NCI-H146 (cell line): ENCODE measurements around the gene APBB2.
"Not testable (repeated sequence)": the region's sequence is repeated elsewhere in the genome, so short reads cannot be mapped to it uniquely, and the experiment has no call there.

ENCODE experiments used
- DNase-seq: peaks from one replicate; lab custom pipeline; 2025; lab: John Stamatoyannopoulos, UW

APBB2 gene

GRCh38 chr4:41156574-41156973 lies 57.8 kb downstream of the APBB2 start:
- DNase-seq, result no peak

GRCh38 chr4:41155194-41155830 lies 59.0 kb downstream of the APBB2 start:
- DNase-seq, result no peak

DNA sequence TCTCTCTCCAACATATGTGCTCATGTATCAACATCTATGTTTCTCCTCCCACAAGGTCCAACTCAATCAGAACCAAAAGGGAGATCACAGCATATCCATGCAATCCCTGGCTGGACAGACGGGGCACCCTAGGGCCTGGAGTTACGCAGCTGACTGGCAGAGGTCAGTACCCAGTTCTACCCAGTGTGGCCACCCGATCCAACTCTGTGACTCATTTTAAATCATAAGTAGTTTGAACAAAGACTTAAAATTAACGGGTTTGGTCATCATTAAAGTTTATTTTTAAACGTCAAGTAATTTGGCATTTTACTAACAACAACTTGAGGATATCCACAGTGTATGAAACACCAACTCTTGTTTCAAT lies 59.5 kb downstream of the APBB2 start:
- DNase-seq, result no peak

GRCh38 chr4:41154010-41154813 lies 60.1 kb downstream of the APBB2 start:
- DNase-seq, result no peak

GRCh38 chr4:41150401-41150800 lies 63.9 kb downstream of the APBB2 start:
- DNase-seq, result no peak

DNA sequence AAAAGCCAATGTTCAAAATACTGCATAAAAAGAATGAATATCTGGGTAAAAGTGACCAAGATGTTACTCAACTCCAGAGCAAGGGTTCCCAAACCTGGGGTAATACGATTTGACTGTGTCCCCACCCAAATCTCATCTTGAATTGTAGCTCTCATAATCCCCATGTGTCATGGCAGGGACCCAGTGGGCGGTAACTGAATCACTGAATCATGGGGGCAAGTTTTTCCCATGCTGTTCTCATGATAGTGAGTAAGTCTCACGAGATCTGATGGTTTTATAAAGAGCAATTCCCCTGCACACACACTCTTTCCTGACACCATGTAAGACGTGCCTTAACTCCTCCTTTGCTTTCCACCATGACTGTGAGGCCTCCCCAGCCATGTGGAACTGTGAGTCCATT lies 64.8 kb downstream of the APBB2 start:
- not testable (repeated sequence) for DNase-seq

DNA sequence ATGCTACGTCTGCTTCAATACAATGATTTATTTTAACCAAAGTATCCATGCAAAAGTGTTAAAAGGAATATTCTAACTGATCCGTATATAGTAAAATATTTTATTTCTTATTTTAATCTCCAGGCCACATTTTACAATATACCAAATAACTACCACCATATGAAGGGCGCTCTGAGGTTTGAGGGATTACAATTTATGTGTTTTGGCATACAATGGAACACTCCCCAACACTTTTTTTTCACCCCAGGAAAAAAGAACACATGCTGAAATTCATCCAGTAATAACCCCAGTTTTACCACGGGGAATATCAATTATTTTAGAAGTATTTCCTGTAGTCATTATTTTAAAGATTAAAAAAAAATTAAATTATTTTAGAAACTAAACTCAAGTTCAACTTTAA lies 65.4 kb downstream of the APBB2 start:
- no peak for DNase-seq

GRCh38 chr4:41148292-41148691 lies 66.0 kb downstream of the APBB2 start:
- no peak for DNase-seq

- not testable (repeated sequence) for DNase-seq
These were observed 66.8 kb downstream of the APBB2 start for GRCh38 chr4:41147570-41147969.

- peak; percentile 45 for DNase-seq
These were observed 67.4 kb downstream of the APBB2 start for GRCh38 chr4:41146716-41147506.

DNA sequence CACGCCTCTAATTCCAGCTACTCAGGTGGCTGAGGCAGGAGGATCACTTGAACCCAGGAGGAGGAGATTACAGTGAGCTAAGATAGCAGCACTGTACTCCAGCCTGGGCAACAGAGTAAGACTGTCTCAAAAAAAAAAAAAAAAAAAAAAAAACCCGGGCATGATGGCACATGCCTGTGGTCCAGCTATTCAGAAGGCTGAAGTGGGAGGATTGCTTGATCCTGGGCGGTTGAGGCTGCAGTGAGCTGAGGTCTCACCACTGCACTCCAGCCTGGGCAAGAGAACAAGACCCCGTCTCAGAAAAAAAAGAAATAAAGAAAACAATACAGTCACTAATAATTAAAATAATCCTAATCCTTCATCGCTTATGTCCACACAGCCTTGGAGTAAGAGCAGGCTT lies 68.1 kb downstream of the APBB2 start:
- peak; percentile 46 for DNase-seq

- peak; percentile 88 for DNase-seq
These were observed 68.7 kb downstream of the APBB2 start for GRCh38 chr4:41145571-41146078.

DNA sequence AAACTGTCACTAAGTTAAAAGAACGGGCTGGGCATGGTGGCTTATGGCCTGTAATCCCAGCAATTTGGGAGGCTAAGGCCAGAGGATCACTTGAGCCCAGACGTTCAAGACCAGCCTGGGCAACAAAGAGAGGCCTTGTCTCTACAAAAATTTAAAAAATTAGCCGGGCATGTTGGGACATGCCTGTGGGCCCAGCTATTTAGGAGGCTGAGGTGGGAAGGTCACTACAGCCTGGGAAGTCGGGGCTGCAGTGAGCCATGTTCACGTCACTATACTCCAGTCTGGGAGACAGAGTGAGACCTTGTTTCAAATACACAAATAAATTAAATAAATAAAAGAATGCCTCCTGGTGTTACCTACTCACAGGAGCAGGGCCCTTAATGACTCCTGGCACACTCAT lies 69.5 kb downstream of the APBB2 start:
- peak; percentile 46 for DNase-seq

DNA sequence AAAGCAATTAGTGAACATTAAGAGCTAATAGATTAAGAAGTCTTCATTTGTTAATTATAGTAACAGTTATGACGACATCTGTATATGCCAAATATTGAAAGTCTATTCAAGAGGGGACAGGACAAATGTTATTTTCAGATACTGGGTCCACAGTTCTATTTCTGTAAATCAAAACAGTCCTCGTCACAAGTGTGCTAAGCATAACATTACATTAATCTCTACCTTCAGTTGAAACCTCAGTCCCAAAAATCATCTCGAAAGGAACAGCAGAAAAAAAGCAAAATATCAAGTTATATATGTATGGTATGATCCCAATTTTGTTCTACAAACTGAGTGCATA lies 70.3 kb downstream of the APBB2 start:
- no peak for DNase-seq

DNA sequence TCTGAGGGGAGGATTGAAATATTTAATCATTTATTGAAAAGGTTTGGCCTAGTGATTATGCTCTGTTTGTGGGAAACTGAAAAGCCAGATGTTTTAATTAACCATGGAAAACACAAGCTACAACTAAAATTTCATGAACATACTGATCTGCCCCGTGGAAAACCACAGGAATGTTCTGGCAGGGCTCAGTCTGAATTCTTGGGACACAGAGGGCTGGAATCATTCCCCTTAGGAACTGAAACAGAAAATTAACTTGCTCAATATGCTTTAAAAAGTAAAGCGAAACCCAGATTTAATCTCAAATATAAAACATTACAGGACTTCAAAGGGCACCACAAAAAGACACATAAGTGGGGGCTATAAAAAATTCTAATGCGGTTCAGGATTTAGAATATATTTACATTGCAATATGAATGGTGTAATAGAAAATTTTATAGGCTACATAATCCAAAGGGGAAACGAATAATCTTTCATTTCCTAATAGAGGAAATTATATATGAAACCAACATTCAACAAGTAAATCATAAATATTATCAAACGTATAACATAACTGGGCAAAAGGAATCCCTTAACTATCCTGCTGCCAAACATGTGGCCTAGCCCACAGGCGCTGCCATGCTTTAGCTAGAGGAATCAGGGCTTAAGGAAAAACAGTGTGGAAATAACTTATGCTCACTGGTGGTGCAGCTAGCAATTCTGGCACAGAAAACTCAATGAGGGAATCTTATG lies 70.9 kb downstream of the APBB2 start:
- no peak for DNase-seq

DNA sequence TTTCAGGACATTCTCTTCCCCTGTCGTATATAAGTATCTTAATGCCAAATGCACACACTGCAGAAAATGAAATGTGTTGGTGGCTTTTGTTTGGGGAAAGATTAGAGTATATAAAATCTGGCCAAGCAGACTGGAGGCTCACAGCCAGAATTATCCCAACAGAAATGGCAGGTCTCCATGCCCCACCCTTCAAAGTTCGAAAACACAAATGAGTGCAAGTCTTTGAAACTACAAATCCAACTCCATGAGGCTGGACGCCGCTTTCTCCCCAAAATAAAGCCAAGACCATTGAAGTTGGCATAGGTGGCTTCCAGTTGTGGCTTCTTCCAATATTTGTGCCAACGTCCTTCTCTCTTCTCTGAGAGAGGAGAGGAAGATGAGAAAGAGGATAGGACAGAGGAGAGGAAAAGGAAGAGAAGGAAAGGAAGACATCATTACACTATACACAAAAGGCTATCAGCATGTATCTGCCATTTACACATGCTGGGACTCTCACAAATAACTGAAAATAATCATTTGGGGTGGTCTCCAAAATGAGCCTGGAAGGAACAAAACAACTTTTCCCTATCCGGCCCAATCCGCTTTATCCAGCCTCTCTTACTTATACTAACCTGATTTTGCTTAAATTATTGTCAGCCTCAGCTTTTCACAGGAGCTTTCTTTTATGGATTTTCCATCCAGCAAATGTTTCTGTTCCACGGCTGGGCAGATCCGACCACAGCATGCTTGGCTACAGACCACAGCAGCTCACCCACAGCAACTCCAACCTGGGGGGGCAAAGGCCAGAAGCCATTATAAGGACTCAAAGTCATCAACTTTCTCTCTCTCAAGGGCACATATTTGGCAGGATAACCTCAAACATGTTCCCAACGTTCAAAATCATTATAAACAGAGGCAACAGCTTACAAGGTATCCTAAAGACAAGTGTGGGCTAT lies 71.7 kb downstream of the APBB2 start:
- no peak for DNase-seq

- DNase-seq, result no peak
These were observed 72.4 kb downstream of the APBB2 start for GRCh38 chr4:41141900-41142299.

DNA sequence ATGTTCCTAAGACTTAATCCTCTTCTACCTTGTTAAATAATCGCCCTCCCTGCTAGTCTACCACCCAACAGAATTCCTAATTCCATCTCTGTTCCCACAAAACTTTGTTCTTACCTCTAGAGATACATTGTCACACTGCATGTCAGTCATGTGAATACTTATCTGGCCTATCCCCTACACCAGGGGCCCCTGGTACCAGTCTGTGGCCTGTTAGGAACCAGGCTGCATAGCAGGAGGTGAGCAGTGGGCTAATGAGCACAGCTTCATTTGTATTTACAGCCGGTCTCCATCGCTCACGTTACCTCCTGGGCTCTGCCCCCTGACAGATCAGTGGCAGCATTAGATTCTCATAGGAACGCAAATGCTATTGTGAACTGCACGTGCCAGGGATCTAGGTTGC lies 73.9 kb downstream of the APBB2 start:
- DNase-seq, result peak; percentile 43

GRCh38 chr4:41137879-41138278 lies 76.5 kb downstream of the APBB2 start:
- DNase-seq, result no peak

GRCh38 chr4:41136456-41136855 lies 77.9 kb downstream of the APBB2 start:
- DNase-seq, result no peak

DNA sequence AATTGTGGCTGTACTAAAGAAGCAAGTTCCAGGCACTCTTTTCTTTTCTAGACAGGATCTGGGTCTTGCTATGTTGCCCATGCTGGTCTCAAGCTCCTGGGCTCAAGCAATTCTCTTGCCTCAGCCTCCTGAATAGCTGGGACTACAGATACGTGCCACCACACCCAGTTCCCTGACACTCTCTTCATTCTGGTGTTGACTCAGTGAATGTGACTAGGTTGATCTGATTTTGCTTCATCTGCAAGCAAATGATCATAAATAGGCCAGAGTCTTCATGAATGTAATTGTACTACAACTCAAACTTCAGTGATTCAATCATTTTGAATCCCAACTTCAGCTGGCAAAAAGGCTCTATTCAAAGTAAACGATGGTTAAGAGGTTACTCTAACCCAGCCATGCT lies 78.5 kb downstream of the APBB2 start:
- no peak for DNase-seq
